ENCODE results near the gene CDH24. TPM values are rescaled to one million over a fixed set of nuclear protein-coding genes. Genes with fewer than 3 reads are reported as not detected.

CDH24 gene
- total and polyA plus RNA-seq, 9 of the 15 experiments (the other 6 are each of a cell fraction or from before 2014, with no cell fraction given) = 0.04 to 16.2 (median 4.9) TPM

DNA sequence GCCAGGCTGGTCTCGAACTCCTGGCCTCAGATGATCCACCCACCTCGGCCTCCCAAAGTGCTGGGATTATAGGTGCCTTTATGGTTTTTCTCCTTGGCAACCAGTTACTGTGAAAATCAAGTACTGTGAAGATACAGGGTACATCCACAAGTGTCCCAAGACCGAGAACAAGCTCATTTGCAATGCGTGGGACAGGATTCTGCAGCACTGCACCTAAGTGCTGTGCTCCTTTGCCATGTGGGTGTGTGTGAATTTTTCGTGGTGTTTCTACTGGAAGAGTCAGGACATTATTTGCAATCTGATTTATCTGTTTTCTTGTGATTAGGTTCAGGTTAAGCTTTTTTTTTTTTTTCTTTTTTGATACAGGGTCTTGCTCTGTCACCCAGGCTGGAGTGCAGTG lies 40.2 kb downstream of the CDH24 start:
- H3K4me1 ChIP-seq (replicated peaks in 1 of 2; ENCODE audit: control insufficient read depth in 2 of 2, insufficient read depth in 2 of 2, low read length in 2 of 2) = peaks cover 24 to 28% of the 10 kb centered on the region in 2 experiments; a peak in 4 of 5 replicates
- DNase-seq (ENCODE audit: extremely low read depth in 1 of 4, low spot score in 3 of 4) = no peak
- no peak overlapping the region for H3K27ac ChIP-seq (ENCODE audit: extremely low read depth, low read depth, low read length)
- H3K79me2 ChIP-seq (ENCODE audit: control insufficient read depth, insufficient read depth, low read length) = no peaks in the 10 kb centered on the region
- H2AFZ ChIP-seq (ENCODE audit: low read depth, low read length) = no peak overlapping the region
- no peak for ATAC-seq
- intact Hi-C loops (cut with micrococcal nuclease) = no loop called here
- no peak overlapping the region for H3K9ac ChIP-seq (ENCODE audit: insufficient read depth in 1 of 2, low read depth in 2 of 2, low read length in 2 of 2)
- no peaks in the 10 kb centered on the region for H4K20me1 ChIP-seq (replicated peaks; ENCODE audit: control insufficient read depth, insufficient read depth, low read length)
- in situ Hi-C loops (cut with MboI) = no loop called here
- H3K27me3 ChIP-seq (ENCODE audit: control insufficient read depth in 2 of 2, insufficient read depth in 2 of 2, low read length in 2 of 2) = no peaks in the 10 kb centered on the region
- POLR2A ChIA-PET = interaction anchor here (0.9 to 4.7 kb wide), 4 partner anchors 9 to 77 kb away, joined by 3 to 29 read pairs (median 4); no protein-coding TSS in a partner anchor
- TF ChIP-seq, protein P1, sequence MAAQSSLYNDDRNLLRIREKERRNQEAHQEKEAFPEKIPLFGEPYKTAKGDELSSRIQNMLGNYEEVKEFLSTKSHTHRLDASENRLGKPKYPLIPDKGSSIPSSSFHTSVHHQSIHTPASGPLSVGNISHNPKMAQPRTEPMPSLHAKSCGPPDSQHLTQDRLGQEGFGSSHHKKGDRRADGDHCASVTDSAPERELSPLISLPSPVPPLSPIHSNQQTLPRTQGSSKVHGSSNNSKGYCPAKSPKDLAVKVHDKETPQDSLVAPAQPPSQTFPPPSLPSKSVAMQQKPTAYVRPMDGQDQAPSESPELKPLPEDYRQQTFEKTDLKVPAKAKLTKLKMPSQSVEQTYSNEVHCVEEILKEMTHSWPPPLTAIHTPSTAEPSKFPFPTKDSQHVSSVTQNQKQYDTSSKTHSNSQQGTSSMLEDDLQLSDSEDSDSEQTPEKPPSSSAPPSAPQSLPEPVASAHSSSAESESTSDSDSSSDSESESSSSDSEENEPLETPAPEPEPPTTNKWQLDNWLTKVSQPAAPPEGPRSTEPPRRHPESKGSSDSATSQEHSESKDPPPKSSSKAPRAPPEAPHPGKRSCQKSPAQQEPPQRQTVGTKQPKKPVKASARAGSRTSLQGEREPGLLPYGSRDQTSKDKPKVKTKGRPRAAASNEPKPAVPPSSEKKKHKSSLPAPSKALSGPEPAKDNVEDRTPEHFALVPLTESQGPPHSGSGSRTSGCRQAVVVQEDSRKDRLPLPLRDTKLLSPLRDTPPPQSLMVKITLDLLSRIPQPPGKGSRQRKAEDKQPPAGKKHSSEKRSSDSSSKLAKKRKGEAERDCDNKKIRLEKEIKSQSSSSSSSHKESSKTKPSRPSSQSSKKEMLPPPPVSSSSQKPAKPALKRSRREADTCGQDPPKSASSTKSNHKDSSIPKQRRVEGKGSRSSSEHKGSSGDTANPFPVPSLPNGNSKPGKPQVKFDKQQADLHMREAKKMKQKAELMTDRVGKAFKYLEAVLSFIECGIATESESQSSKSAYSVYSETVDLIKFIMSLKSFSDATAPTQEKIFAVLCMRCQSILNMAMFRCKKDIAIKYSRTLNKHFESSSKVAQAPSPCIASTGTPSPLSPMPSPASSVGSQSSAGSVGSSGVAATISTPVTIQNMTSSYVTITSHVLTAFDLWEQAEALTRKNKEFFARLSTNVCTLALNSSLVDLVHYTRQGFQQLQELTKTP (IDR thresholded peaks at IDR 0.05; ENCODE audit: low read depth in 1 of 2, partially characterized antibody in 2 of 2) = no peak
- TF ChIP-seq SIX5 (IDR thresholded peaks at IDR 0.05; ENCODE audit: borderline replicate concordance in 1 of 2, insufficient read depth in 1 of 2, low read depth in 1 of 2, low read length in 2 of 2) = no peak
- H3K4me3 ChIP-seq = no peak overlapping the region
- CTCF ChIA-PET (ENCODE audit: low intra/inter-chr PET ratio) = interaction anchor here (0.7 kb wide), 1 partner anchor 23 kb away, joined by 4 read pairs; no protein-coding TSS in a partner anchor
- no peak overlapping the region for H3K4me2 ChIP-seq (ENCODE audit: insufficient read depth, low read length)
- no peaks in the 10 kb centered on the region for H3K36me3 ChIP-seq (ENCODE audit: control insufficient read depth, insufficient read depth, low read length)
- BruUV-seq (replicated peaks) = no TSS peak
- no peaks in the 10 kb centered on the region for H3K9me1 ChIP-seq (ENCODE audit: control insufficient read depth, insufficient read depth, low read length)
- WGBS (ENCODE audit: insufficient coverage, low coverage, missing lambda C conversion rate) = 68% methylated on average over 5 of the region's 5 CpGs
- H3K9me3 ChIP-seq (replicated peaks; ENCODE audit: control insufficient read depth, insufficient read depth, low read depth, low read length) = no peaks in the 10 kb centered on the region
- no peak for FAIRE-seq
